ENCODE data around the gene RGS17.

RGS17 gene

GRCh38 chr6:153081914-153082313 lies 49.2 kb downstream of the RGS17 start:
- no peak for DNase-seq

- DNase-seq, result no peak
Observed at GRCh38 chr6:153076431-153076830, 54.7 kb downstream of the RGS17 start.

DNA sequence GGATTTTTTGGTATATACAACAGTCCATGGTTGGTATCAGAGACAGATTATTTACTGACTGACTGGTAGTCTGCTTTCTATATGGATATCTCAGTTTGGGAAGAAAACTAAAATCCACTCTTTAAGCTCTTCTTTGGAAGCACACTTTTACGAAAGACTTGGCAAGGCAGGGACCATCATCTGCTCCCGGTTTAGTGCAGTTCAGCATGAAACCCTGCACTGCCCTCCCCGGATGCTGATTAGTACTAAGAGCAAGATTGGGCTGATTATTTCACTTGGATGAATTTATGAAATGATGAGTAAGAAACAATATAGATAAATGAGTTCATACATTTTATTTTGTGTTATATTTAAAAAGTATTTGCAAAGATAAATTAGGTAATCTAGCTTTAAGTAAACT lies 56.3 kb downstream of the RGS17 start:
- no peak for DNase-seq

DNA sequence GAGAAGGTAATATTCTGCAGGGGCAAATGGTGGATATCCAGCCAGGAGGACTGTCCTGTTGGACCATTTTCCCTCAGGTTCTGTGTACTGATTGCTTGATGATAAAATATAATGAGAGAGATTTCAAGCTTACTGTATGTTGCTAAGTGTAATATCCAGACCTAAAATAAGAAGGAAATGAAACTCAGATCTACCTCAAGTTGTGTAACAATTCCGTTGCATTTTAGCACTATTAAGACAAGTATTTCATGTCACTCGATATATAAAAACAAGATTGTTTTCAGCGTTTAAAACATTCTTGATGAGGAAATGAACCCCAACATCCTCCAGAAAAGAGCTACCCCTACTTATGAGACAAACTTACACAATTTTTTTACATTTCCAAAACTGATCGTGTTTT lies 57.2 kb downstream of the RGS17 start:
- DNase-seq, result no peak

DNA sequence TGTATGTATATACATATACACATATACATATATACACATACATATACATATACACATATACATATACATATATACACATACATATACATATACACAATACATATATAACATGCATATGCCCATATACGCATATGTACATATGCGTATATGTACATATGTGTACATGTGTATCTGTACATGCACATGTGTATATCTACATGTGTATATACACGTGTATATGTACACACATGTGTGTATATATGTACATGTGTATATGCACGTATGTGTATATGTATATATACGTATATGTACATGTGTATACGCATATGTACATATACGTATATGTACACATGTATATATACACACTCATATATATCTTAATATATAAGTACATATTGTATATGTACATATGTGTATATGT lies 60.3 kb downstream of the RGS17 start:
- DNase-seq, result no peak

- no peak for DNase-seq
Observed at GRCh38 chr6:153069897-153070296, 61.2 kb downstream of the RGS17 start.

GRCh38 chr6:153065222-153065621 lies 65.9 kb downstream of the RGS17 start:
- DNase-seq, result no peak

- no peak for DNase-seq
Observed at GRCh38 chr6:153063936-153064335, 67.1 kb downstream of the RGS17 start.

GRCh38 chr6:153062516-153062915 lies 68.6 kb downstream of the RGS17 start:
- no peak for DNase-seq

DNA sequence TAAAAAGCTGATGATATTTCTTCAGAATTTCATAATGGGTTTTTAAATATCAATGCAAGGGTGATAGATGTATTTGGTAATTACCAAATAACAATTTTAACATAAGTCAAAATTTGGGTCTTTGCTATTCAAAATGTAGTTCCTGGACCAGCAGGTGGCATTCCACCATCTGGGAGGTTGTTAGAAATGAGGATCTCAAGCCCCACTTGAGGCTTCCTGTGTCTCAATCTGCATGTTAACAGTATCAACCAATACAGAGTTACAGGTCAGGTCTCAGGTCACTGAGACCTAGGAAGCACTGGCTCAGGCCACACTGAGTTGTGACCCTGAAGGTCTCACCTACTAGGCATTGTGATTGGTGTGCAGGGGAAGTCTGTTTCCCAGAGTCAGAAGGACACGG lies 71.3 kb downstream of the RGS17 start:
- DNase-seq, result no peak

GRCh38 chr6:153059311-153059710 lies 71.8 kb downstream of the RGS17 start:
- no peak for DNase-seq

- DNase-seq, result no peak
Observed at GRCh38 chr6:153058909-153059308, 72.2 kb downstream of the RGS17 start.

DNA sequence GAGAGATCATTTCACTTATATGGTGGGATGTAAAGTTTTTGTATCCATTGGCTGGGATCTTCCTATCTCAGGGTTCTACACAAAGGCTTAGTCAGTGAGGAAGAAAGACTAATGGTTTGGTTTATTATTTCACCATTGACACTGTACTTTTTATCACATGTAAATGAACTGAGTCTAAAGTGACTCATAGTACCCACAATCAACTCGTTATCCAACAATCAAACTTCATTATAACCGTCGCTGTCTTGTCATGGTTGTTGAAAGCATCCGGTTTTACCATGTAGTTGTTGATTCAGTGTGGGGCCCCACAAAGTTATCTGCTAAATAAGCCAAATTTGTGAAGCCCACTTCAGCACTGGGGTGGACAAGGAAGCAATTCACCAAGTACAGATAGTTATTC lies 72.8 kb downstream of the RGS17 start:
- DNase-seq, result no peak

DNA sequence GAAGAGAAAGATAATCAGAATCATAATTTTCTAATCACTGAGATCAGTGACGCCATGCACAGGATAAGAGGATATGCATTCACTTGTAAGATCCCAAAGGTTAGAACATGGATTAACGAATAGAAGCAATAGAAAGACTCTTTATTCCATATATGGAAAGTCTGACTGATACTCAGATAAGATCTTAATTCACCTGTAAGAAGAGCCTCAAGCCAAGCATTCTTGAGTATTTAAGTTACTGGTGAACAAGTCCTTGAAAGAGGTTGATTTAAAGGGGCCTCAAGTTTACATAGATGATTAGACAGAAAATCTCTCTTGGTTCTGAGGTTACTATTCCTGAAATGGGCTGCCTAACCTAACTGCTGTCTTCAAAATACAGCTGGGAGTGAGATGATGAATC lies 74.8 kb downstream of the RGS17 start:
- no peak for DNase-seq

DNA sequence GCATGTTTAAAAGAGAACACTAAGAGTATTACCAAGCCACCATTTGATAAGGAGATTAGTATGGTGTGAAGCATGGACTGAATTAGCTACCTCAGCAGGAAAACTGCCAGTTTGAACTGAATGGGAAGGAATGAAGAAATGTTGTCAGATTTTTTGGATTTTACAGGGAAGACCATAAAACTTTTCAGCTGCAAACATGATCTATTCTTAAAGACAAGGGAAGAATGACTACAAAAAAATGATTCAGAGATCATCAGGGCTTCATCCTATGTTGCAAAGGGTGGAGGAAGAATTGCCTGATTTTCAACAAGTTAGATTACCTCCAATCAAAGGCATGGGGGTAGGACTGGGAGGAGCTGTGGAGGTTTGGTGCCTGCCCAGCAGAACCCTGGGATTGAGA lies 79.3 kb downstream of the RGS17 start:
- no peak for DNase-seq

DNA sequence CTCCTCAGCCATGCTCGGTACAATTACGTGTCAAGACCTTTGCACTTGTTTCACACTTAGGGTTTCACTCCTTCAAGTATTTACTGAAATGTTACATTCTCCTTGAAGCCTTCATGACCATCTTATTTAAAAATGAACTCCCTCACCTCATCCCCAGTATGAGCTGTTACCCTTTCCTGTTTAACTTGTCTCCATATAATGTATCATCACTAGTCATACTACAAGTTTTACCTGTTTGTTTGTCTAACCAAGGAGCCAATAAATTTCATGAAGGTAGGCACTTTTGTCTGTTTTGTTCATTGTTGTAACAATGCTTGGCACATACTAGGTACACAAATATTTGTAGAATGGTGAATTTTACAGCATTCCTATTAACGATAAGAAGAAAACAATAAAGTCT lies 82.5 kb downstream of the RGS17 start:
- no peak for DNase-seq

DNA sequence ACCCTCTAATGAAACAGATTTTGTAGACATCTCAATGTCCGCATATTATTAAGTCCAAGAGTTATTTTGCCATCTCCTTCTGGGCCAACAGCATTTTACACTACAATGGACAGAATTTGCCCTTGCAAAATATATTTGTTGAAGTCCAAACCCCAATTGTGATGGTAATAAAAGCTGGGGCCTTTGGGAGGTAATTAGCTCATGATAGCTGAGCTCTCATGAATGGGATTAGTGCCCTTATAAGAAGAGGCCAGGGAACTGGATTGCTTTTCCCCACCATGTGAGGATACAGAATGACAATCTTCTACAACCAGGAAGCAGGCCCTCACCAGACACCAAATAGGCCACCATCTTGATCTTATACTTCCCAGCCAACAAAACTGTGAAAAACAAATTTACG lies 83.7 kb downstream of the RGS17 start:
- DNase-seq, result no peak

- DNase-seq, result no peak
Observed at GRCh38 chr6:153045271-153045670, 85.8 kb downstream of the RGS17 start.

DNA sequence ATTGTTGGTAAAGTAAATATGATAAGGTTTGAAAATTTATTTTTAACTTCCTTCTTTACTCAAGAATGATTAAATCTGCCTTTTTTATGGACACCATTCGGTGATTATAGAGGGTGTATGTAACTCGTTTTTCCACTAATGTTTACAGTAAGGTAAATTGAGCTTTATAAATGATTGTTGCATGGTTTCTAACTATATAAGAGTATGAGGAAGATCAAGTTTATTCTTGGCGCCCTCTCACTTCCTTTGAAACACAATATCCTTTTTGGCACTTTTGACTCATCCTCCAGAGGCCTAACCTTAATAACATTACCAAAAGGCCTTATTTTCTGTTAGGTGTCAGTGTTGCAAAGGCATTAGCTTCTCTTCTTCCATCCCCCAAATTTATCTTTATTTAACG lies 86.8 kb downstream of the RGS17 start:
- no peak for DNase-seq

DNA sequence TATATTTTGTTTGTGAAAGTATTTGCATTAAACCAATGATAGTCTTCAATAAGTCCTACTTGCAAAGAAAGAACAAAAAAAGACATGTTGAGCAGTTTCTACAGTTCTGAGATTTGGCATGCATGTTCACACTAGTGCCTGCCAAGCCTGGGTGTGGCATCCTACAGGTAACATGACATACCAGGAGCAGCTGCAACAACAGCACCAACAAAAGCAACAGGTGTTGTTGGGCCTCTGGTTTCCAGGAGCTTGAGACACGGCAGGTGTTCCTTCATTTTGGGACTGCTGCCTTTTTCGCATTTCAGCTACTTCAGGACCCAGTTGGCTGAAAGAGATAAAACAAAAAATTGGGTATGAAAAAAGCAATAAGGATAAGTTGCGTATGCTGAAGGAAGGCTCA lies 87.4 kb downstream of the RGS17 start:
- DNase-seq, result no peak

DNA sequence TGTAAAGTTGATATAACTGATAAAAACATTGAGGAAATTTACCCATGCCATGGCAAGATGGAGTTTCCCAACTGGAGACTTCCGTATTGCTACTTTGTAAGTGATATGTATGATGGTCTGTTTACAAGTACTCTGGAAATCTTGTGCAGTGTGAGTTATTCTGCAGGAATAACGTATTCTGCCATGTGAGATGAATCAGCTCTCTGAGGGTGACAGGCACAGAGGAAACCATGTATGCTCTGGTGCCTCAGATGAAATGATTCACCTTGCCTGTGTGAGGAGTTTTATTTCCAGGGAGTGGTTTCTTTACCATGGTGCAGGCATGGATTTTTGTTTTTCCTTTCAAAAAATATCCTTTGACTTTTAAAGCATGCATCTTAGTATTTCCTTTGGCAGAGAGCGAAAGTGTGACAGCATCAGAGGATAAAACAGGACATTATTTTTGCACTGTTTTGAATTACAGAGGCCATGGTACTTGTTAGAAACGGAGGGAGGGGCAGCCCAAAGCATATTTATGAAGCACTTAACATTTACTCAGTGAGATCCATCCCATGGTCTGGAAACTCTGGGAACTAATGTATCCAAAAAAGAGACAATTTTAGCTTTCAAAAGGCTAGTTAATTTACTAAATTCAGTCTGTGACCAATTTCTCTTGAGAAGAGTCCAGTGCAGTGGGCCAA lies 92.6 kb downstream of the RGS17 start:
- no peak for DNase-seq

DNA sequence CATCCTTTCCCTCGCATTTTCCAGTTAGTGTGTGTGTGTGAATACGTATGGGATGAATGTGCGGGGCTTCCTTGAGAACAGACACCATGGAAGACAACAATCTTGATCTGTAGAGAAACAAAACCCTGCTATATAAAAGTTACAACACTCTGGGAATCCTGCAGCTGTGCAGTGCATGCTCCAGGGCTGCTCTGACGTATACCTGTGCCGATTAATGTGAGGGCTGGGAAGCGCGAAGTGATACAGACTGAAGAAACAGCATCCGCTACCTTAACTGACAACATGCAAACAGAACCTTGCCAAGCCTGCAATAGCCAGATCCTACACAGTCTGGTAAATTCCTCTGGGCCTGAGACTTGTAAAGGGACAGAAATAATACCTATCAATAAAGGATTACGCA lies 96.9 kb downstream of the RGS17 start:
- DNase-seq, result no peak

DNA sequence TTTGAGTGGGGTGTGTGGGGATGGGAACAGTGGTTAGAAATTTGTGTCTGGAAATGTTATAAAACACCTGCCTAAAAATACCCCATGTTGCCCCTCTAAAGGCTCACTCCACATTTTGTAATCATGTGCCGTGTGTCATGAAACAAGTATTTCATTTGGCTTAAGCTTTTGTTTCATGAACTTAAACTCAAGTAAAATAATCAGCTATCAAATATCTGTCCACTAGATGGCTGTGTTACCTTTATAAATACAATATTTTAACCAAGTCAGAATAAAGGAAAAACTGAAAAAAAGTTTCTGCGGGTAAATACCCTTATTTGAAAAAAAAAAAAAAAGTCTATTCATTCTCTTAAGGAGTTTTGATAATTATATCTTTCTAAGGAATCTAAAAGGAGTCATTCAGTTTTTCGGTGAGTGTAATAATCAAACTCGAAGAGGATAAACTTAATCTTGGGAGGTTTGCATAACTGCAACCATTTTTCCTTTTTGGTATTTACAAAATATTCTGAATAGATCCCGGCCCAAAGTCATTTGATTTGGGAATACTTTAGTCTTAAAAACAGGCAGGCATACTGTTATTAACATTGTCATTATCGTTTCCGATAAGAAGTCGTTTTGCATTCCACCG lies 98.7 kb downstream of the RGS17 start:
- no peak for DNase-seq

- no peak for DNase-seq
Observed at GRCh38 chr6:153031335-153031955, 99.6 kb downstream of the RGS17 start.

DNA sequence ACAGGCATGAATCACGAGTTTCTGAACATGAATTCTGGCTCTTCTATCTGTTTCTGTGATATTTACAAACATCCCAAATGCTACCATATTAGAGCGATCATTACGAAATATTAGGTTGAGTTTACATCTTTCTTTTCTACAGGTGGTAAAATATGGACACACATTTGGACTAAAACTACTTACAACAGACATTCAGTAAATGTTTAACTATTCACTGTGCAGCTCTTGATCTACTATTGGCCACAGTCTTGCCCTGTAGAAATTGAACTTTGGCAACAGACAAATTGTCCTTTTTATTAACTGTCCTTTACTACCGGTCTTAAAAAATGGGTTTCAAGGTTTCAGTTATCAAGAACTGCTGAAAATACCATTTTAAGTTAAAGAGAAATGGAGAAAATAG lies 102.1 kb downstream of the RGS17 start:
- DNase-seq, result no peak
